T-cell (primary cell): ENCODE results near the gene ST8SIA3. TPM values are rescaled to one million over a fixed set of nuclear protein-coding genes. Genes with fewer than 3 reads are reported as not detected.

ENCODE experiments used
- ATAC-seq, 4 experiments: fragments of 200-7000 bp in 3 of 4; fragments of 150-1000 bp in 1 of 4; cut with Tn5 transposase; replicated peaks in 1 of 4; 1 replicate in 3 of 4; 2 replicates in 1 of 4; pipeline ENCODE4 v1.10.0; 2021; ENCODE audit warnings: moderate library complexity in 3 of 4, mild to moderate bottlenecking in 2 of 4, moderate number of reproducible peaks in 1 of 4
- CTCF ChIA-PET, 2 donors: fragments of 300-600 bp; sonication (Branson Sonifier 250); formaldehyde crosslinking; loops; one replicate each; lab custom pipeline; 2022; ENCODE audit warnings: antibody characterized with exemption in 2 of 2; lab: Charles Lee
- POLR2A ChIA-PET, 2 donors: fragments of 300-600 bp; sonication (Branson Sonifier 250); formaldehyde crosslinking; loops; one replicate each; lab custom pipeline; 2022; ENCODE audit warnings: antibody characterized with exemption in 2 of 2; lab: Charles Lee
- DNase-seq, 35 experiments: peaks; one replicate each; pipeline versions ENCODE4 v3.0.0 to v3.0.0-alpha.2; 2013 to 2023
- H3K27ac ChIP-seq: one replicate; pipeline ENCODE4 v1.5.1; 2013; ENCODE audit warnings: low read length
- H3K27me3 ChIP-seq, 2 experiments: replicated peaks in 1 of 2; 1 replicate in 1 of 2; 2 replicates in 1 of 2; pipeline versions ENCODE4 v1.6.1 to v1.7.0; 2013; ENCODE audit warnings: low read length in 1 of 2, mixed read lengths in 1 of 2; ENCODE audit not compliant: control insufficient read depth in 2 of 2, insufficient read depth in 2 of 2; ENCODE audit errors: extremely low read depth in 1 of 2
- H3K36me3 ChIP-seq, 2 donors: 1 replicate in 1 of 2; 2 replicates in 1 of 2; pipeline versions ENCODE4 v1.6.1 to v1.7.0; 2013; ENCODE audit warnings: low read length in 1 of 2; ENCODE audit not compliant: control insufficient read depth in 2 of 2, insufficient read depth in 1 of 2; ENCODE audit errors: extremely low read depth in 1 of 2
- H3K4me1 ChIP-seq, 2 experiments: 1 replicate in 1 of 2; 2 replicates in 1 of 2; pipeline versions ENCODE4 v1.6.1 to v1.7.0; 2013; ENCODE audit warnings: low read length in 2 of 2, mixed read lengths in 1 of 2; ENCODE audit not compliant: insufficient read depth in 2 of 2, control insufficient read depth in 1 of 2; ENCODE audit errors: extremely low read depth in 1 of 2
- H3K4me3 ChIP-seq, 2 donors: 1 replicate in 1 of 2; 2 replicates in 1 of 2; pipeline versions ENCODE4 v1.5.1 to v1.7.0; 2013; ENCODE audit warnings: mild to moderate bottlenecking in 2 of 2, low read length in 1 of 2, moderate library complexity in 1 of 2; ENCODE audit not compliant: control insufficient read depth in 1 of 2; ENCODE audit errors: extremely low read depth in 1 of 2
- H3K9me3 ChIP-seq: 2 replicates; pipeline ENCODE4 v1.7.0; 2013
- H3K27ac Mint-ChIP-seq, 2 donors: one replicate each; pipeline ENCODE4 v1.8.0; 2020 to 2021; ENCODE audit warnings: mild to moderate bottlenecking in 2 of 2, mixed read lengths in 2 of 2
- H3K27me3 Mint-ChIP-seq, 2 donors: one replicate each; pipeline ENCODE4 v1.8.0; 2021 to 2022; ENCODE audit warnings: mixed read lengths in 2 of 2
- H3K36me3 Mint-ChIP-seq: one replicate; pipeline ENCODE4 v1.8.0; 2021; ENCODE audit warnings: mixed read lengths
- H3K4me1 Mint-ChIP-seq, 3 donors: one replicate each; pipeline ENCODE4 v1.8.0; 2020 to 2022; ENCODE audit warnings: mixed read lengths in 3 of 3, mild to moderate bottlenecking in 1 of 3
- H3K4me3 Mint-ChIP-seq, 3 donors: one replicate each; pipeline ENCODE4 v1.8.0; 2020 to 2022; ENCODE audit warnings: mild to moderate bottlenecking in 3 of 3, mixed read lengths in 3 of 3, moderate library complexity in 3 of 3
- H3K9me3 Mint-ChIP-seq, 3 donors: one replicate each; pipeline ENCODE4 v1.8.0; 2020 to 2022; ENCODE audit warnings: mixed read lengths in 3 of 3
- WGBS: methylation state at CpG from one replicate; pipeline ENCODE4 v1.1.5; 2013; ENCODE audit warnings: missing lambda C conversion rate; ENCODE audit not compliant: insufficient coverage; 5-methylcytosine and 5-hydroxymethylcytosine counted together
- total RNA-seq, 35 experiments: library from RNA in 6 of 35; stranded (reverse) in 6 of 35; fragments of 120-200 nt in 1 of 35; gene quantifications; one replicate each; pipeline versions ENCODE4 v1.2.1 to v1.2.4 and lab custom pipeline; 2013 to 2026

Gene ST8SIA3
- total RNA-seq, 5 donors from 2014 or later (not counting 1 experiment from before 2014, with no cell fraction given): not detected

DNA sequence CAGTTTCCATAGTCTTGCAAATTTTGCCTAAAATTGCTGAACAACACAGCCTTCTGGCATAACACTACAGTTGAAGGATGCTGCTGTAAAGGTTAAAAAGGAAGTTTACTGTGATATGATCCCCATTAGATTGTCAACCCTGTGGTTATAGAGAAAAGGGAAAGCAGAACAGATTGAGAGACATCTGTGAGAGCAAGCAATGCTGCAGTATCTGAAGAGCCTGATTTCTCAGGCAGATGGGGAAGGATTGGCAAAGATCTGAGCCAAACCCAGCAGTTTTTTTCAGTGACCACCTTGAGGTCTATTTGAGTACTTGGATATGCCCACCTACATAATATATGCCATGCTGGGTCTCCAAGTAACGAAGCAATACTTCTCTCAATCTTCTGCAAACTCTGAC is 8.5 kb upstream of the ST8SIA3 start:
- H3K36me3 Mint-ChIP-seq: no peaks in the 10 kb centered on the region
- Histone ChIP-seq H3K36me3 (no peaks in the 10 kb centered on the region), H3K4me3 (no peak overlapping the region), H3K9me3 (no peaks in the 10 kb centered on the region), H3K27me3 (peaks cover 0 to 8% of the 10 kb centered on the region in 2 experiments), H3K4me1 (no peaks in the 10 kb centered on the region), H3K27ac (no peak overlapping the region)
- DNase-seq (no peak), ATAC-seq (no peak)
- H3K4me3 Mint-ChIP-seq: no peak overlapping the region
- no CpG with 5 or more reads among the region's 1 CpG for WGBS
- no peak overlapping the region for H3K27ac Mint-ChIP-seq
- peaks cover 0 to 3% (median 0%) of the 10 kb centered on the region in 3 donors for H3K9me3 Mint-ChIP-seq
- H3K27me3 Mint-ChIP-seq: peaks cover 2 to 21% of the 10 kb centered on the region in 2 donors
- CTCF ChIA-PET: no interaction called here
- H3K4me1 Mint-ChIP-seq: no peaks in the 10 kb centered on the region
- POLR2A ChIA-PET: no interaction called here

DNA sequence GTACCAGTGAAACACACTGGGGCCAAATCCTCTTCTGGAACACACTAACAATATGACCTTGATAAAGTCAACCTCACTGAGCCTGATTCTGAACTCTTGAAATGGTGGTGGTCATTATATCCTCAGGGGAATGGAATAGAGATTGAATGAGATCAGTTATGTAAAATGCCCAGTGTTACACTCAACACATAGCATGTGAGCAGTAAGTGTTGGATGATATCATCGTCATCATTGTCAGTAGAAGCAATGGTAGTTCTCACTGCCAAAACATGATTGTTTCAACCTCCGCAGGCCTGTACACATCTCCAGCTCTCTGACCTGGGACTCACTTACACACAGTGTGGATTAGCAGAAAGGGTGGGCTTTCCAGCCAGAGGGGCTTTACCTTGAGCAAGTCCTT is 5.5 kb upstream of the ST8SIA3 start:
- H3K27me3 ChIP-seq: peaks cover 3 to 10% of the 10 kb centered on the region in 2 experiments
- no peaks in the 10 kb centered on the region for H3K9me3 ChIP-seq
- ChIA-PET POLR2A (no interaction called here), CTCF (no interaction called here)
- DNase-seq: no peak
- no peak overlapping the region for H3K27ac Mint-ChIP-seq
- H3K36me3 ChIP-seq: no peaks in the 10 kb centered on the region
- H3K4me1 ChIP-seq: no peaks in the 10 kb centered on the region
- H3K9me3 Mint-ChIP-seq: peaks cover 0 to 3% (median 0%) of the 10 kb centered on the region in 3 donors
- H3K27me3 Mint-ChIP-seq: peaks cover 18 to 35% of the 10 kb centered on the region in 2 donors
- no peak overlapping the region for H3K27ac ChIP-seq
- no CpG with 5 or more reads among the region's 2 CpGs for WGBS
- no peaks in the 10 kb centered on the region for H3K4me1 Mint-ChIP-seq
- H3K4me3 Mint-ChIP-seq: no peak overlapping the region
- H3K4me3 ChIP-seq: no peak overlapping the region
- no peak for ATAC-seq
- no peaks in the 10 kb centered on the region for H3K36me3 Mint-ChIP-seq

DNA sequence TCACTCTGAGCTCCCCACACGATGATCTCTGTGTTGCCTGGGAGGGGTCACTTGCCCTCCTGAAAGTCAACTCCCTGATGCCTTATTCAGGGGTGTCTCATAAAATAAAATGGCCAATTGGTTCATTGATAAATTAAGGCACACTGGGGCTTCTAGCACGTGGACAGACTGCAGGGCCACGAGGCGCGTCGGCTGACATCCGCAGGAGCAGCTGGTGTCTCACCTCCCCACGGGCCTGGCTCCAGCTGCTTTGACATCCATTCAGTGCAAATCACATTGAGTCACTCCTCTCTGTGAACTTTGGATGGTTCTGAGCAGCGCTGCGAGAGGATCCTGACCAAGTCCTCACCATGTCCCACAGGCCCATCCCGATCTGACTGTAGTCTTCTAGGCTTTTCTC is 4.6 kb upstream of the ST8SIA3 start:
- ChIA-PET POLR2A (no interaction called here), CTCF (no interaction called here)
- Histone ChIP-seq H3K4me3 (no peak overlapping the region), H3K9me3 (no peaks in the 10 kb centered on the region), H3K4me1 (no peaks in the 10 kb centered on the region), H3K27me3 (peaks cover 3 to 17% of the 10 kb centered on the region in 2 experiments), H3K27ac (no peak overlapping the region), H3K36me3 (no peaks in the 10 kb centered on the region)
- ATAC-seq (no peak), DNase-seq (no peak)
- peaks cover 23 to 38% of the 10 kb centered on the region in 2 donors for H3K27me3 Mint-ChIP-seq
- 78% methylated on average over 11 of the region's 11 CpGs for WGBS
- H3K4me3 Mint-ChIP-seq: no peak overlapping the region
- H3K27ac Mint-ChIP-seq: no peak overlapping the region
- H3K9me3 Mint-ChIP-seq: no peaks in the 10 kb centered on the region
- peaks cover 0 to 2% (median 0%) of the 10 kb centered on the region in 3 donors for H3K4me1 Mint-ChIP-seq
- no peaks in the 10 kb centered on the region for H3K36me3 Mint-ChIP-seq

DNA sequence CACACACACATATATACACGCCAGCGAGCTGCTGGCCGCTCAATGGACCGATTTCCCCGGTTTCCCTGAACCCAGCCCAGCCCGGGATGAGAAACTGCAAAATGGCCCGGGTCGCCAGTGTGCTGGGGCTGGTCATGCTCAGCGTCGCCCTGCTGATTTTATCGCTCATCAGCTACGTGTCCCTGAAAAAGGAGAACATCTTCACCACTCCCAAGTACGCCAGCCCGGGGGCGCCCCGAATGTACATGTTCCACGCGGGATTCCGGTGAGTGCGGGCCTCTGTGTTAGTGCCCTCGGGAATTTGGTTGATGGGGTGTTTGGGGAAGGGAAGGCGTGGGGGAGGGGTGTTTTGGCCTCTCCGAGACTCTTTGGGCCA is 392 bp downstream of the ST8SIA3 start:
- Histone ChIP-seq H3K36me3 (no peaks in the 10 kb centered on the region), H3K27ac (no peak overlapping the region), H3K27me3 (peaks cover 10 to 30% of the 10 kb centered on the region in 2 experiments), H3K4me1 (no peaks in the 10 kb centered on the region), H3K9me3 (no peaks in the 10 kb centered on the region), H3K4me3 (no peak overlapping the region)
- ATAC-seq (no peak), DNase-seq (no peak)
- WGBS: 11% methylated on average over 12 of the region's 23 CpGs
- POLR2A ChIA-PET: no interaction called here
- Mint-ChIP-seq H3K36me3 (no peaks in the 10 kb centered on the region), H3K4me3 (no peak overlapping the region), H3K9me3 (peaks cover 2 to 12% (median 5%) of the 10 kb centered on the region in 3 donors), H3K27me3 (peaks cover 50 to 58% of the 10 kb centered on the region in 2 donors), H3K27ac (no peak overlapping the region), H3K4me1 (peaks cover 0 to 2% (median 0%) of the 10 kb centered on the region in 3 donors)
- CTCF ChIA-PET: no interaction called here

DNA sequence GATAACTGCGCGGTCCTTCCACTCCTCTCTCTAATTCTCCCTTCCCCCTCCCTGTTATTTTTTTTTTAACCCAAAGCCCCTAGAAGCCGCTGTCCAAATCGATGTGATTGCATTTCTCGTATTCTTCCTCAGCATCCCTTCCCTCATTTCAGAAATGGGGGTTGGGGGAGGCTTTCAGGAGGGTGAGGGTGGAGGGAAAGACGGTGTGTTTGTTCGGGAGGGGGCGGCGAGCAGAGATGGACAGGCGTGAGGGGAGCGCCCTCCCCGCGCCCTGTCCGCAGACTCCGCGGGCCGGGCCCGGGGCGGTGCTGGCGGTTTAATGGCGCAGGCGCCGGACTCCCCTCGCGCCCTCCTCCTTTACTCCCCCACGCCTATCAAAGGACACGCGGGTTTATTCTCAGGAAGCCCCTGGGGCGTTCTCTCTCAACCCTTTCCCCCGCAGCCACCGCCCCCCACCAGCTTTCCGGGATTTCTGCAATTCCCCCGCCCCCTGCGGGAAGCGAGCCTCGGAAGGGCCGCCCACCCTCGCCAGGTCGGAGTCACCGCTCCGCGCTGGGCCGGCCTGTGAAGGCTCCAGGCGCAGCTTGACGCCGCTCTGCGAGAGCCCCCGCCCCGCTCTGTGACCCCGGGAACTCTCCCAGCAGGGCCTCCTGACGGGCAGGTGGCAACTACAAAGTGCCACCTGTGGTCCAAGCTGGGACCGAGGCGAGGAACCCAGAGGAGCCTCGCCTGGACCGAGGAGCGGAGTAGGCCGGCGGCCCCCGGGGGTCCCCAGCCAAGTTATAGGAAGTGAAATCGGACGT is 981 bp downstream of the ST8SIA3 start:
- Histone ChIP-seq H3K9me3 (no peaks in the 10 kb centered on the region), H3K36me3 (no peaks in the 10 kb centered on the region), H3K4me3 (no peak overlapping the region), H3K27me3 (peaks cover 10 to 27% of the 10 kb centered on the region in 2 experiments), H3K27ac (no peak overlapping the region), H3K4me1 (no peaks in the 10 kb centered on the region)
- Mint-ChIP-seq H3K4me1 (peaks cover 0 to 2% (median 0%) of the 10 kb centered on the region in 3 donors), H3K27me3 (peaks cover 52 to 58% of the 10 kb centered on the region in 2 donors), H3K9me3 (peaks cover 2 to 12% (median 5%) of the 10 kb centered on the region in 3 donors), H3K4me3 (no peak overlapping the region), H3K27ac (no peak overlapping the region), H3K36me3 (no peaks in the 10 kb centered on the region)
- ChIA-PET POLR2A (no interaction called here), CTCF (no interaction called here)
- ATAC-seq: no peak
- no peak for DNase-seq
- WGBS: 11% methylated on average over 34 of the region's 61 CpGs

DNA sequence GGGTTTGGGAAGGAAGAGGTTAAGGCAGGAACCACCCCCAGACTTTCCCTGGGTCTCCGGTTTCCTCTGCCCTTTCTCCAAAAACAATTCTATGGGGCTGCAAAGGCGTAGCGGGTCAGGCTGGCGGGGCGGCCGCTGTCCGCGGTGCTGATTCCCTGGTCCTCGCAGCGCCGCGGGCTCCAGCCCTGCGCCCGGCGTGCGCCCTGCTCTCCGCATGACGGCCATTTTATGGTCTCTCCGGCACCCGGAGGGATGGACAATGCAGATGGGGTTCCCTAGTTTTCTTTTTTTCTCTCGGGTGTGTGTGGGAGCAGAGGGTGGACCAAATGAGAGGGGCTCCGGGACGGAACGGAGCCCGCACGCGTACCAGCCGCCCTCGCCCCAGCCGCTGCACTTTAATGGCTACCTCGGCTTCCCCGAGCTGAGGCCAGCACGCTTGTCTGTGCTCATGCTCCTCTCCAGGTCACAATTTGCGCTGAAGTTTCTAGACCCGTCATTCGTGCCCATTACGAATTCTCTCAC is 1.6 kb downstream of the ST8SIA3 start:
- H3K27me3 ChIP-seq: peaks cover 10 to 27% of the 10 kb centered on the region in 2 experiments
- H3K27ac ChIP-seq: no peak overlapping the region
- no peaks in the 10 kb centered on the region for H3K9me3 ChIP-seq
- H3K4me3 ChIP-seq: no peak overlapping the region
- peaks cover 53 to 58% of the 10 kb centered on the region in 2 donors for H3K27me3 Mint-ChIP-seq
- peak overlapping the region in 1 of 3 donors; percentile 17 for H3K4me3 Mint-ChIP-seq
- H3K4me1 Mint-ChIP-seq: peaks cover 0 to 2% (median 0%) of the 10 kb centered on the region in 3 donors
- ChIA-PET POLR2A (no interaction called here), CTCF (no interaction called here)
- no peak overlapping the region for H3K27ac Mint-ChIP-seq
- peaks cover 2 to 12% (median 5%) of the 10 kb centered on the region in 3 donors for H3K9me3 Mint-ChIP-seq
- no peaks in the 10 kb centered on the region for H3K36me3 ChIP-seq
- DNase-seq: no peak
- no peaks in the 10 kb centered on the region for H3K36me3 Mint-ChIP-seq
- no peaks in the 10 kb centered on the region for H3K4me1 ChIP-seq
- WGBS: 14% methylated on average over 27 of the region's 37 CpGs
- no peak for ATAC-seq
